IPS-18c (cell line): ENCODE data around the gene SLC5A6.

ENCODE experiments used
- H3K4me3 ChIP-seq: 2 replicates; pipeline ENCODE4 v1.7.0; 2013; ENCODE audit warnings: low read depth, mild to moderate bottlenecking, low read length, moderate library complexity; ENCODE audit not compliant: insufficient read depth
- H3K9me3 ChIP-seq: one replicate; pipeline ENCODE4 v1.6.1; 2013; ENCODE audit warnings: mild to moderate bottlenecking, low read length, moderate library complexity; ENCODE audit not compliant: control insufficient read depth, insufficient read depth

SLC5A6 gene

GRCh38 chr2:27241761-27242613 lies 29.9 kb upstream of the SLC5A6 start:
- H3K4me3 ChIP-seq = no peak overlapping the region
- no peaks in the 10 kb centered on the region for H3K9me3 ChIP-seq

- Histone ChIP-seq H3K4me3 (no peak overlapping the region), H3K9me3 (no peaks in the 10 kb centered on the region)
Measured at GRCh38 chr2:27240406-27240805, 28.3 kb upstream of the SLC5A6 start.

- H3K9me3 ChIP-seq = no peaks in the 10 kb centered on the region
Measured at GRCh38 chr2:27238976-27239375, 26.9 kb upstream of the SLC5A6 start.

GRCh38 chr2:27237341-27237945 lies 25.4 kb upstream of the SLC5A6 start:
- Histone ChIP-seq H3K9me3 (no peaks in the 10 kb centered on the region), H3K4me3 (no peak overlapping the region)

More at GRCh38 chr2:27238976-27239375, 26.9 kb upstream of the SLC5A6 start:
- no peak overlapping the region for H3K4me3 ChIP-seq

GRCh38 chr2:27236626-27237025 lies 24.6 kb upstream of the SLC5A6 start:
- no peaks in the 10 kb centered on the region for H3K9me3 ChIP-seq
- no peak overlapping the region for H3K4me3 ChIP-seq

GRCh38 chr2:27236136-27236535 lies 24.1 kb upstream of the SLC5A6 start:
- no peaks in the 10 kb centered on the region for H3K9me3 ChIP-seq

GRCh38 chr2:27233341-27233740 lies 21.3 kb upstream of the SLC5A6 start:
- H3K4me3 ChIP-seq = no peak overlapping the region
- H3K9me3 ChIP-seq = no peaks in the 10 kb centered on the region

More at GRCh38 chr2:27236136-27236535, 24.1 kb upstream of the SLC5A6 start:
- H3K4me3 ChIP-seq = no peak overlapping the region

- no peaks in the 10 kb centered on the region for H3K9me3 ChIP-seq
- no peak overlapping the region for H3K4me3 ChIP-seq
Measured at GRCh38 chr2:27231921-27232320, 19.9 kb upstream of the SLC5A6 start.

- Histone ChIP-seq H3K4me3 (no peak overlapping the region), H3K9me3 (no peaks in the 10 kb centered on the region)
Measured at GRCh38 chr2:27227501-27227900, 15.4 kb upstream of the SLC5A6 start.

- H3K9me3 ChIP-seq = peaks cover 2% of the 10 kb centered on the region
- H3K4me3 ChIP-seq = no peak overlapping the region
Measured at GRCh38 chr2:27225526-27225925, 13.5 kb upstream of the SLC5A6 start.

- Histone ChIP-seq H3K9me3 (peaks cover 2% of the 10 kb centered on the region), H3K4me3 (no peak overlapping the region)
Measured at GRCh38 chr2:27223416-27223815, 11.3 kb upstream of the SLC5A6 start.

GRCh38 chr2:27222407-27222806 lies 10.3 kb upstream of the SLC5A6 start:
- H3K4me3 ChIP-seq = no peak overlapping the region

GRCh38 chr2:27221166-27221565 lies 9.1 kb upstream of the SLC5A6 start:
- H3K4me3 ChIP-seq = no peak overlapping the region
- peaks cover 2% of the 10 kb centered on the region for H3K9me3 ChIP-seq

More at GRCh38 chr2:27222407-27222806, 10.3 kb upstream of the SLC5A6 start:
- peaks cover 2% of the 10 kb centered on the region for H3K9me3 ChIP-seq

- H3K9me3 ChIP-seq = peaks cover 2% of the 10 kb centered on the region
- no peak overlapping the region for H3K4me3 ChIP-seq
Measured at GRCh38 chr2:27220091-27220490, 8.0 kb upstream of the SLC5A6 start.

- H3K4me3 ChIP-seq = no peak overlapping the region
- H3K9me3 ChIP-seq = peaks cover 2% of the 10 kb centered on the region
Measured at GRCh38 chr2:27219091-27219490, 7.0 kb upstream of the SLC5A6 start.

- H3K4me3 ChIP-seq = peak overlapping the region; percentile 83; the same call in 1 of the 2 replicates
Measured at GRCh38 chr2:27218614-27219013, 6.5 kb upstream of the SLC5A6 start.

GRCh38 chr2:27217173-27218121 lies 5.4 kb upstream of the SLC5A6 start, which contains the start of gene CAD:
TSS of gene CAD (plus strand) at chr2:27217369. CDS start at chr2:27217552, 183 bp downstream.
- H3K9me3 ChIP-seq = peaks cover 2% of the 10 kb centered on the region
- H3K4me3 ChIP-seq = peak within 1 kb of the TSS; percentile 83

More at GRCh38 chr2:27218614-27219013, 6.5 kb upstream of the SLC5A6 start:
- peaks cover 2% of the 10 kb centered on the region for H3K9me3 ChIP-seq
